Testis (tissue), 5 donors: ENCODE measurements around the gene LMBR1L. TPM values are rescaled to one million over a fixed set of nuclear protein-coding genes. Genes with fewer than 3 reads are reported as not detected.

Source experiments
- DNase-seq: peaks from one replicate; pipeline ENCODE4 v3.0.0-alpha.2; 2019
- H3K27ac ChIP-seq, 2 donors: fragments of 200-600 bp; sonication (generic); one replicate each; pipeline ENCODE4 v1.5.1; 2019
- H3K27me3 ChIP-seq: fragments of 200-600 bp; sonication (generic); one replicate; pipeline ENCODE4 v1.5.1; 2019
- H3K36me3 ChIP-seq: fragments of 200-600 bp; sonication (generic); one replicate; pipeline ENCODE4 v1.5.1; 2017; ENCODE audit warnings: low read depth; ENCODE audit errors: missing control alignments
- H3K4me1 ChIP-seq: fragments of 200-600 bp; sonication (generic); one replicate; pipeline ENCODE4 v1.5.1; 2019
- H3K4me3 ChIP-seq, 2 donors: fragments of 200-600 bp; sonication (generic); one replicate each; pipeline ENCODE4 v1.5.1; 2017 to 2019
- H3K9me3 ChIP-seq: fragments of 200-600 bp; sonication (generic); one replicate; pipeline ENCODE4 v1.5.1; 2017
- CTCF ChIP-seq, 3 experiments: fragments of 450-650 bp in 2 of 3; fragments of 200-600 bp in 1 of 3; sonication (generic) in 1 of 3; IDR thresholded peaks; one replicate each; pipeline ENCODE4 v1.5.1; 2016 to 2019; ENCODE audit warnings: antibody characterized with exemption in 3 of 3, mild to moderate bottlenecking in 2 of 3, moderate library complexity in 1 of 3
- POLR2A ChIP-seq: fragments of 450-650 bp; IDR thresholded peaks from one replicate; pipeline ENCODE4 v1.6.1; 2017; ENCODE audit warnings: antibody characterized with exemption, mild to moderate bottlenecking, moderate library complexity
- WGBS, 2 donors: methylation state at CpG; one replicate each; pipeline ENCODE4 v1.1.5; 2018; 5-methylcytosine and 5-hydroxymethylcytosine counted together
- intact Hi-C: fragments of 100-400 bp; cut with DNase I; formaldehyde crosslinking; loops from one replicate; pipeline ENCODE4 v1.15.1; 2023; ENCODE audit warnings: low total_unique reads
- long read RNA-seq, 2 donors: transcript quantifications; one replicate each; lab custom pipeline, GENCODE V29; 2026
- polyA plus RNA-seq: library from polyadenylated mRNA; stranded (reverse); fragments of 350-450 nt; fragmentation: Illumina TruSeq; extraction: RNeasy Lipid Tissue Mini Kit (QIAGEN cat#74804); gene quantifications from one replicate; pipeline ENCODE4 v1.2.3, GENCODE V29; 2014; ENCODE audit warnings: low read depth, low replicate concordance; ENCODE audit not compliant: insufficient read depth
- total RNA-seq, 2 donors: library from RNA; depleted of rRNA; stranded (reverse); fragments of >200 nt; gene quantifications; one replicate each; pipeline ENCODE4 v1.2.3, GENCODE V29; 2016

Gene LMBR1L
- 100 to 1,000 TPM; 223 to 265 TPM for total RNA-seq
- polyA plus RNA-seq = 178 TPM
- long read RNA-seq, donor 1, transcript LMBR1L-201 (17 exons, 2,934 nt) = major isoform, 8 of 36 reads
- long read RNA-seq, donor 1, transcript LMBR1L-221 (2 exons, 874 nt) = major isoform, 8 of 36 reads
- long read RNA-seq, donor 1, partial matches to known transcripts = 19 of 36 reads
- long read RNA-seq, donor 1, other reads (novel, unspliced or antisense) = 0 of 36 reads
- long read RNA-seq, donor 2, transcript LMBR1L-201 (17 exons, 2,934 nt) = major isoform, 9 of 13 reads
- long read RNA-seq, donor 2, partial matches to known transcripts = 0 of 13 reads
- long read RNA-seq, donor 2, other reads (novel, unspliced or antisense) = 0 of 13 reads

GRCh38 chr12:49110464-49111155, at the start of gene LMBR1L:
Gene LMBR1L, minus strand, starts transcription at chr12:49110847. Its CDS starts 292 bp downstream, at chr12:49110555.
- intact Hi-C loops = no loop called here
- H3K9me3 ChIP-seq = no peaks in the 10 kb centered on the region
- DNase-seq = peak; percentile 98
- H3K4me1 ChIP-seq = peaks cover 35% of the 10 kb centered on the region
- peak in 2 of 3 experiments; percentile 74 to 81 for TF ChIP-seq CTCF (IDR thresholded peaks at IDR 0.05)
- peak; percentile 82 for TF ChIP-seq POLR2A
- H3K4me3 ChIP-seq = peak within 1 kb of the TSS; percentile 73 to 99
- no peaks in the 10 kb centered on the region for H3K27me3 ChIP-seq
- H3K36me3 ChIP-seq = no peaks in the 10 kb centered on the region
- peak within 1 kb of the TSS; percentile 94 to 97 for H3K27ac ChIP-seq
- 0 to 1% methylated on average over 24 to 43 of the region's 43 CpGs for WGBS, 2 donors

GRCh38 chr12:49160399-49160798, 49.8 kb upstream of the LMBR1L start:
- Histone ChIP-seq H3K27ac (no peak overlapping the region), H3K27me3 (no peaks in the 10 kb centered on the region), H3K36me3 (no peaks in the 10 kb centered on the region), H3K4me3 (no peak overlapping the region), H3K4me1 (no peaks in the 10 kb centered on the region), H3K9me3 (no peaks in the 10 kb centered on the region)
- TF ChIP-seq CTCF (IDR thresholded peaks at IDR 0.05) (no peak), POLR2A (no peak)
- WGBS, 2 donors = 78 to 80% methylated on average over 2 of the region's 2 CpGs
- intact Hi-C loops = no loop called here
- no peak for DNase-seq

- 66 to 95% methylated on average over 3 of the region's 3 CpGs for WGBS, 2 donors
- Histone ChIP-seq H3K4me1 (no peaks in the 10 kb centered on the region), H3K27me3 (no peaks in the 10 kb centered on the region), H3K27ac (no peak overlapping the region), H3K36me3 (no peaks in the 10 kb centered on the region), H3K4me3 (no peak overlapping the region), H3K9me3 (no peaks in the 10 kb centered on the region)
- DNase-seq = no peak
- intact Hi-C loops = no loop called here
- TF ChIP-seq POLR2A (no peak), CTCF (IDR thresholded peaks at IDR 0.05) (no peak)
Observed at GRCh38 chr12:49154221-49154620, 43.6 kb upstream of the LMBR1L start.

- no peak for DNase-seq
- WGBS, 2 donors = 94 to 98% methylated on average over 2 of the region's 2 CpGs
- no peaks in the 10 kb centered on the region for H3K27me3 ChIP-seq
Observed at GRCh38 chr12:49147384-49147783, 36.7 kb upstream of the LMBR1L start.

More at GRCh38 chr12:49147384-49147783, 36.7 kb upstream of the LMBR1L start:
- no peaks in the 10 kb centered on the region for H3K4me1 ChIP-seq
- intact Hi-C loops = no loop called here
- no peak overlapping the region for H3K27ac ChIP-seq
- no peak for TF ChIP-seq POLR2A
- TF ChIP-seq CTCF (IDR thresholded peaks at IDR 0.05) = no peak
- no peaks in the 10 kb centered on the region for H3K9me3 ChIP-seq
- no peak overlapping the region for H3K4me3 ChIP-seq
- H3K36me3 ChIP-seq = no peaks in the 10 kb centered on the region
